Tibial nerve (tissue), 4 donors: ENCODE data around the gene SKI. TPM values are rescaled to one million over a fixed set of nuclear protein-coding genes. Genes with fewer than 3 reads are reported as not detected.
A peak's percentile ranks its signal among the peaks of the same experiment; 100 is the strongest.

ENCODE experiments used
- DNase-seq, 2 donors: peaks; one replicate each; pipeline ENCODE4 v3.0.0-alpha.2; 2019; ENCODE audit warnings: low spot score in 2 of 2
- H3K27ac ChIP-seq, 4 donors: fragments of 200-600 bp; sonication (generic) in 3 of 4; one replicate each; pipeline ENCODE4 v1.5.1; 2017 to 2019; ENCODE audit warnings: mild to moderate bottlenecking in 1 of 4
- H3K27me3 ChIP-seq, 2 donors: fragments of 200-600 bp; sonication (generic) in 1 of 2; one replicate each; pipeline versions ENCODE4 v1.5.1 to v1.6.0; 2017 to 2019
- H3K36me3 ChIP-seq, 3 donors: fragments of 200-600 bp; sonication (generic); one replicate each; pipeline ENCODE4 v1.5.1; 2018 to 2019
- H3K4me1 ChIP-seq, 4 donors: fragments of 200-600 bp; sonication (generic) in 3 of 4; one replicate each; pipeline ENCODE4 v1.5.1; 2017 to 2019
- H3K4me3 ChIP-seq, 4 donors: fragments of 200-600 bp; sonication (generic) in 3 of 4; one replicate each; pipeline ENCODE4 v1.5.1; 2017 to 2019; ENCODE audit warnings: mild to moderate bottlenecking in 1 of 4, moderate library complexity in 1 of 4
- H3K9me3 ChIP-seq, 4 donors: fragments of 200-600 bp; sonication (generic) in 3 of 4; one replicate each; pipeline ENCODE4 v1.5.1; 2017 to 2019
- EP300 ChIP-seq, 2 donors: sonication (generic); formaldehyde crosslinking; IDR thresholded peaks; one replicate each; pipeline ENCODE4 v1.6.1; 2017; ENCODE audit warnings: antibody characterized with exemption in 2 of 2, mild to moderate bottlenecking in 1 of 2
- POLR2A ChIP-seq, 2 donors: fragments of 450-650 bp; IDR thresholded peaks; one replicate each; pipeline ENCODE4 v1.6.1; 2017; ENCODE audit warnings: antibody characterized with exemption in 2 of 2, mild to moderate bottlenecking in 2 of 2, moderate library complexity in 2 of 2
- WGBS, 2 donors: methylation state at CpG; one replicate each; pipeline ENCODE4 v1.1.5; 2018; 5-methylcytosine and 5-hydroxymethylcytosine counted together
- total RNA-seq, 4 donors: library from RNA; depleted of rRNA; stranded (reverse); fragments of >200 nt; gene quantifications; one replicate each; pipeline ENCODE4 v1.1.0, GENCODE V29; 2016
- TF ChIP-seq, protein P1 (sequence below), 5 experiments: fragments of 200-600 bp in 3 of 5; fragments of 450-650 bp in 2 of 5; sonication (generic) in 3 of 5; IDR thresholded peaks; one replicate each; pipeline ENCODE4 v1.5.1; 2016 to 2019; ENCODE audit warnings: antibody characterized with exemption in 5 of 5, mild to moderate bottlenecking in 3 of 5, moderate library complexity in 2 of 5

The SKI gene
- total RNA-seq = 100 to 1,000 TPM in 1 of 4 donors, 10 to 100 TPM in 3; 62.8 to 100 (median 72.2) TPM

DNA sequence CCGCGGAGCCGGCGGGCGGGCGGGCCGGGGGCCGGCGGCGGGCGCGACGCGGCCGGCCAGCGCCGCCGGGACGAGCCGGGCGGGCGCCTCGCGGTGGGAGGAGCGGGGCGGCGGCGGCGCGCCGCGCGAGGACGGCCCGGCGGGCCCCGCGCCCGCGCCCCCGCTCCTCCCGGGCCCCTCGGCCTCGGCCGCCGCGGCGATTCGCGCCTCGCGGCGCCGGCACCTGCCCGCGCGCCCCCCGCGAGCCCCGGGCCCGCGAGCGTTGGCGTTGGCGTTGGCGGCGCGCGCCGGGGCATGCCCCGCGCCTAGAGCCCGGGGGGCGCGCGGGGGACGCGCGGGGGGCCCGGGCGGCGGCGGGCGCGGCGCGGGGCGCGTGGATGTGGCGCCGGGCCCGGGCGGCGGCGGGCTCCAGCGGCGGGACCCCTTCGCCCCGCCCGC is at the start of gene SKI:
Gene SKI (plus strand): TSS at position 163 of the 438 bp plus-strand sequence. CDS start 448 bp downstream, outside the sequence.
- peak within 1 kb of the TSS; percentile 96 to 99 (median 98) for H3K27ac ChIP-seq
- no peak for DNase-seq
- H3K27me3 ChIP-seq = no peaks in the 10 kb centered on the region
- peaks cover 0 to 39% (median 35%) of the 10 kb centered on the region in 4 donors for H3K4me1 ChIP-seq
- H3K9me3 ChIP-seq = no peaks in the 10 kb centered on the region
- WGBS, 2 donors = 1% methylated on average over 52 of the region's 100 CpGs; no CpG with 5 or more reads in 1 of the 2 donors
- TF ChIP-seq POLR2A (IDR thresholded peaks at IDR 0.05) (no peak), EP300 (IDR thresholded peaks at IDR 0.05) (no peak)
- TF ChIP-seq, protein P1, sequence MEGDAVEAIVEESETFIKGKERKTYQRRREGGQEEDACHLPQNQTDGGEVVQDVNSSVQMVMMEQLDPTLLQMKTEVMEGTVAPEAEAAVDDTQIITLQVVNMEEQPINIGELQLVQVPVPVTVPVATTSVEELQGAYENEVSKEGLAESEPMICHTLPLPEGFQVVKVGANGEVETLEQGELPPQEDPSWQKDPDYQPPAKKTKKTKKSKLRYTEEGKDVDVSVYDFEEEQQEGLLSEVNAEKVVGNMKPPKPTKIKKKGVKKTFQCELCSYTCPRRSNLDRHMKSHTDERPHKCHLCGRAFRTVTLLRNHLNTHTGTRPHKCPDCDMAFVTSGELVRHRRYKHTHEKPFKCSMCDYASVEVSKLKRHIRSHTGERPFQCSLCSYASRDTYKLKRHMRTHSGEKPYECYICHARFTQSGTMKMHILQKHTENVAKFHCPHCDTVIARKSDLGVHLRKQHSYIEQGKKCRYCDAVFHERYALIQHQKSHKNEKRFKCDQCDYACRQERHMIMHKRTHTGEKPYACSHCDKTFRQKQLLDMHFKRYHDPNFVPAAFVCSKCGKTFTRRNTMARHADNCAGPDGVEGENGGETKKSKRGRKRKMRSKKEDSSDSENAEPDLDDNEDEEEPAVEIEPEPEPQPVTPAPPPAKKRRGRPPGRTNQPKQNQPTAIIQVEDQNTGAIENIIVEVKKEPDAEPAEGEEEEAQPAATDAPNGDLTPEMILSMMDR (IDR thresholded peaks at IDR 0.05) = no peak
- peak within 1 kb of the TSS; percentile 79 to 90 (median 88) for H3K4me3 ChIP-seq
- no peaks in the 10 kb centered on the region for H3K36me3 ChIP-seq

GRCh38 chr1:2178875-2179274 is 49.2 kb upstream of the SKI start:
- DNase-seq = no peak
- Histone ChIP-seq H3K36me3 (peaks cover 0 to 10% (median 0%) of the 10 kb centered on the region in 3 donors), H3K4me3 (no peak overlapping the region), H3K4me1 (peaks cover 0 to 18% (median 0%) of the 10 kb centered on the region in 4 donors), H3K27ac (no peak overlapping the region), H3K9me3 (no peaks in the 10 kb centered on the region), H3K27me3 (no peaks in the 10 kb centered on the region)
- TF ChIP-seq EP300 (IDR thresholded peaks at IDR 0.05) = no peak
- TF ChIP-seq POLR2A (IDR thresholded peaks at IDR 0.05) = no peak
- TF ChIP-seq, protein P1 (IDR thresholded peaks at IDR 0.05) = no peak
- 81 to 91% methylated on average over 11 to 15 of the region's 16 CpGs for WGBS, 2 donors

DNA sequence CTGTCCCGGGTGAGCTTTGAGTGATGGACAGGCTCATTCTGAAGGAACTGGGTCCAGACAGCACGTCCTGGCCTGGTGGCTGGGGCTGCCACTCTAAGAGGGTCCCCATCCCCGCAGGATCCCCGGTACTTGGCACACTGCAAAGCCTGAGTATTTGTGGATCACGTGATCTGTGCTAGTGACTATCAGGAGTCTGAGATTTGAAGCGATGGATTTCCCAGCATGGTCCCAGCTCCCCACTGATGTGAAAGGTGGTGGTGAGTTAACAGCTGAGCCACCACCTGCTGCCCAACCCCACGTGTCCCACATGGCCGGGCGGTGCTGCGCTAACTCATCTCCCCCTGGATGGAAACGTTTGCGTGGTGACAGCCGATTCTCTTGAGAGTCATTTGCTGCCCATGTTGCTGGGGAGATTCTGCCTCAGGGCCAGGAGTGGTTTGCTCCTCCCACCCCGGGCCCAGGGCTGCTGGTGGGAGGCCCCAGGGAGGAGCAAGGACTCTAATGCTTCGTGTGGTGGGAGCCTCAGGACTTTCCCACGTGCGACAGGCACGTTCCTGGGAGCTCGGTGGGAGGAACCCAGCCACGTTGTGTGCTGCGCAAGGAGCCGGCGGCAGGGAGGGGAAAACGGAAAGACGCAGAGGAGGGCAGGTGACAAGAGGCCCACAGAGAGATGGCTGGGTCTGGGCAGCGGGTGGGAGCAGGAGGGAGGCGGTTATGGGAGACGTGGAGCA is 48.7 kb upstream of the SKI start:
- H3K36me3 ChIP-seq = peaks cover 0 to 16% (median 0%) of the 10 kb centered on the region in 3 donors
- no peak overlapping the region for H3K4me3 ChIP-seq
- peaks cover 0 to 12% (median 0%) of the 10 kb centered on the region in 4 donors for H3K4me1 ChIP-seq
- WGBS, 2 donors = 65 to 67% methylated on average over 21 to 27 of the region's 28 CpGs
- no peaks in the 10 kb centered on the region for H3K9me3 ChIP-seq
- H3K27ac ChIP-seq = no peak overlapping the region
- H3K27me3 ChIP-seq = no peaks in the 10 kb centered on the region
- TF ChIP-seq POLR2A (IDR thresholded peaks at IDR 0.05) = no peak
- TF ChIP-seq, protein P1 (IDR thresholded peaks at IDR 0.05) = no peak
- TF ChIP-seq EP300 (IDR thresholded peaks at IDR 0.05) = no peak
- no peak for DNase-seq

DNA sequence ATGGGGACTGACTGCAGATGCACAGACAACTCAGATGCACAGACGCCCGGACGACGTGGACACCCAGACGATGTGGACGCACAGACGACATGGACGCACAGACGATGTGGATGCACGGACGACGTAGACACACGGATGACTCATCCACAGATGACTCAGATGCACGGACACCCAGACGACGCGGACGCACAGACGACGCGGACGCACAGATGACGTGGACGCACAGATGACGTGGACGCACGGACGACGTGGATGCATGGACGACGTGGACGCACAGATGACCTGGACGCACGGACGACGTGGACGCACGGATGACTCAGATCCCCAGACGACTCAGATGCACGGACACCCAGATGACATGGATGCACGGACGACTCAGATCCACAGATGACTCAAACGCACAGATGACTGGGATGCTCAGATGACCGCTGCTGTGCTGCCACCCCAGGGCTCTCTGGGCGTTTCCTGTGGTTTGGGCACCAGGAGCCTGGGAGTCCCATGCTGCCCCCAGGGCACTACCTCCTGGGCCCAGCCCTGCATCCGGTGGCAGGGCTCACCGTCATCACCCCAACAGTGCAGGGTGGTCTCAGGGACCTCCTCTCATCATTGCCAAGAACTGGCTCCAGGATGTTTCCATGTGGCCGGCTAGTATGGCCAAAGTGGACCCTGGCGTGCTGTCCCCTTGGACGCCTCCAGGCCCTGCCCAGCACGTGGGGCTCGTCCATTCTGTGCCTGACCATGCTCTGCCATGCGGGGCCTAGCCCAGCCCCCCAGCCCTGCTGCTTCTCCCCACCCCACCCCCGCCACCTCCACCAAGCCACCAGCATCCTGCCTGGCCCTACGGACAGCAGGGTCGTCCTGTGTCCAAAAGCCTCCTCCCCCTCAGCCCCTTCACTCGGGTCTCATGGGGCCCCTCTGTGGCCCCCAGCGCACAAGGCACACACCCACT is 47.5 kb upstream of the SKI start:
- Histone ChIP-seq H3K9me3 (no peaks in the 10 kb centered on the region), H3K4me3 (no peak overlapping the region), H3K36me3 (peaks cover 0 to 27% (median 7%) of the 10 kb centered on the region in 3 donors), H3K27ac (no peak overlapping the region), H3K27me3 (no peaks in the 10 kb centered on the region), H3K4me1 (peaks cover 0 to 5% (median 0%) of the 10 kb centered on the region in 4 donors)
- WGBS, 2 donors = 85 to 88% methylated on average over 48 to 58 of the region's 58 CpGs
- no peak for DNase-seq
- TF ChIP-seq, protein P1 (IDR thresholded peaks at IDR 0.05) = no peak
- TF ChIP-seq EP300 (IDR thresholded peaks at IDR 0.05) (no peak), POLR2A (IDR thresholded peaks at IDR 0.05) (no peak)
